ENCODE measurements around the gene MCOLN1. TPM values are rescaled to one million over a fixed set of nuclear protein-coding genes. Genes with fewer than 3 reads are reported as not detected.

The MCOLN1 gene
- total RNA-seq, 1 experiment from 2014 or later: 15.7 TPM

- no peak overlapping the region for H3K14ac ChIP-seq (ENCODE audit: insufficient read depth, low read length)
- no peak overlapping the region for H4K8ac ChIP-seq (replicated peaks; ENCODE audit: insufficient read length, low read depth, low read length)
- no peaks in the 10 kb centered on the region for H4K20me1 ChIP-seq (ENCODE audit: control insufficient read depth, insufficient read depth, insufficient read length)
- no peak overlapping the region for H2AFZ ChIP-seq (ENCODE audit: low read length)
- Mint-ChIP-seq H3K27me3 (ENCODE audit: low read depth) (no peaks in the 10 kb centered on the region; the same call in 1 of the 2 replicates), H3K9me3 (no peaks in the 10 kb centered on the region; a peak in 1 of 5 replicates), H3K36me3 (ENCODE audit: insufficient read depth in 1 of 3, low read depth in 3 of 3) (peaks cover 3 to 18% (median 13%) of the 10 kb centered on the region in 3 experiments; a peak in 5 of 7 replicates), H3K4me3 (0 out of 5 replicates have a peak overlapping the region, but pooled peaks of 1 of the 2 experiments have one; percentile 71), H3K4me1 (peaks cover 18 to 26% of the 10 kb centered on the region in 2 experiments), H3K27ac (peak overlapping the region in 1 of 3 experiments; percentile 59; a peak in 1 of 7 replicates)
- H3K27ac ChIP-seq (ENCODE audit: insufficient read length, low read depth, low read length): no peak overlapping the region
- peaks cover 4% of the 10 kb centered on the region; the same call in 1 of the 2 replicates for H3K4me1 ChIP-seq (ENCODE audit: insufficient read depth, low read length)
- H3K23me2 ChIP-seq (ENCODE audit: insufficient read length, low read depth, low read length, poor library complexity, severe bottlenecking): peaks cover 21% of the 10 kb centered on the region
- H3K23ac ChIP-seq (ENCODE audit: insufficient read length, low read depth, low read length): no peak overlapping the region
- no peak overlapping the region for H2BK5ac ChIP-seq (ENCODE audit: insufficient read length, low read length)
- H2AK5ac ChIP-seq (ENCODE audit: insufficient read length, low read length): no peak overlapping the region
- no CpG with 5 or more reads among the region's 74 CpGs for whole genome bisulfite sequencing (ENCODE audit: extremely low coverage, insufficient read length, low lambda C conversion rate)
- no peak overlapping the region for H3T11ph ChIP-seq (ENCODE audit: low read length)
- no peaks in the 10 kb centered on the region for H3K79me1 ChIP-seq (ENCODE audit: insufficient read depth, low read depth, low read length, poor library complexity, severe bottlenecking)
- H2BK20ac ChIP-seq (ENCODE audit: low read depth, low read length, poor library complexity, severe bottlenecking): no peak overlapping the region
- no peaks in the 10 kb centered on the region for H3K9me3 ChIP-seq (ENCODE audit: control insufficient read depth, low read depth, low read length)
- no peak for TF ChIP-seq CTCF (conservative IDR thresholded peaks at IDR 0.05)
- H2BK15ac ChIP-seq (ENCODE audit: low read depth, low read length): no peak overlapping the region
- 0 out of 2 replicates have a peak, but pooled peaks cover 2% of the 10 kb centered on the region for H3K79me2 ChIP-seq (ENCODE audit: insufficient read depth, low read length)
- no peaks in the 10 kb centered on the region for H3K27me3 ChIP-seq (ENCODE audit: insufficient read depth, low read length)
- no peak overlapping the region for H4K91ac ChIP-seq (ENCODE audit: insufficient read length, low read depth, low read length)
- H3K4ac ChIP-seq (ENCODE audit: low read depth, low read length): no peak overlapping the region
- H3K56ac ChIP-seq (ENCODE audit: insufficient read length, low read depth, low read length): no peak overlapping the region
- no peak overlapping the region for H4K5ac ChIP-seq (ENCODE audit: insufficient read length, low read depth, low read length)
- no peak for DNase-seq
- no peak overlapping the region for H3K9ac ChIP-seq (ENCODE audit: extremely low read depth, insufficient read length, low read length)
- H3K4me2 ChIP-seq (ENCODE audit: insufficient read depth, insufficient read length, low read length): no peak overlapping the region
- H3K18ac ChIP-seq (ENCODE audit: insufficient read length, low read depth, low read length): no peak overlapping the region
- no peak overlapping the region for H2BK12ac ChIP-seq (ENCODE audit: insufficient read length, low read depth, low read length)
- no peak overlapping the region for H2BK120ac ChIP-seq (ENCODE audit: low read depth, low read length, poor library complexity, severe bottlenecking)
Observed at GRCh38 chr19:7519361-7520130, 2.9 kb upstream of the MCOLN1 start.

All from H9 (cell line).